HL-60 (cell line): ENCODE measurements around the gene RPS6KA6. TPM values are rescaled to one million over a fixed set of nuclear protein-coding genes. Genes with fewer than 3 reads are reported as not detected.

ENCODE experiments used
- microRNA-seq: library from miRNA; unstranded; fragments of <30 nt; microRNA quantifications from one replicate; pipeline ENCODE4, GENCODE V29; 2018

The RPS6KA6 gene

Small RNA genes lying within 50 kb of the gene (microRNA-seq; reads per million reads assigned to microRNA genes)
- not detected for gene MIR548I4
